NCI-H1930 (cell line): ENCODE results near the gene KSR1.
"Not testable (repeated sequence)": the region's sequence is repeated elsewhere in the genome, so short reads cannot be mapped to it uniquely, and the experiment has no call there.

ENCODE experiments used
- DNase-seq, 2 experiments: peaks; one replicate each; lab custom pipeline; 2025; lab: John Stamatoyannopoulos, UW

KSR1 gene

DNA sequence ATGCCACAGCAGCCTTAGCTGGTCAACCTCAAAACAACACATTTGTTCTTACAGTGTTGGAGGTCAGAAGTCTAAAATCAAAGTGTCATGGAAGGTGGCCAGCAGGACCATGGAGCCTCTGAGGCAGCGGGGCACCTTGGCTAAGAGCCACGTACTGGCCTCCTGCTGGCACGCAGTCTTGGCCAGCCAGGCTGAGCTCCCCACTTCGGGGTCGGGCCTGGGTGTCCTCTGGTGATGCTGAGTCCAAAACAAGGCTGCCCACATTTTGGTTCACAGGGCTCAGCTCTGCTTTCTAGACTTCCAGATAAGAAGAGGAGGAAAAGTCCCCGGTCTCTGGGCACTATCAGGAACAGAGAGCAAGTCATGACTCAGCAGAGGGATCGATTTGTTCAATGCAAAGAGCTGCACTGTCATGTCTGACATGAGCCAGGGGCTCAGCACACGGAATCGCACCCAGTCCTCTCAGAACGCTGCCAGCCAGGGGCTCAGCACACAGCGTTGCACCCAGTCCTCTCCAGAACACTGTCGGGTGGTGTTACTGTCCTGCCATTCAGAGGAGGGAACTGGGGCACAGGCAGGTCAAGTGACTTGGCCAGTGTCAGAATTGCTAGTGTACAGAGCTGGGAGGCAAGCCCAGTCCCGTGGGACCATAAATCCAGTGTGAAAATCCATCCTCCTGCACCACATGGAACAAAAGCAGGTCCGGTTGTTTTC, 177.2 kb downstream of the KSR1 start:
- no peak for DNase-seq

DNA sequence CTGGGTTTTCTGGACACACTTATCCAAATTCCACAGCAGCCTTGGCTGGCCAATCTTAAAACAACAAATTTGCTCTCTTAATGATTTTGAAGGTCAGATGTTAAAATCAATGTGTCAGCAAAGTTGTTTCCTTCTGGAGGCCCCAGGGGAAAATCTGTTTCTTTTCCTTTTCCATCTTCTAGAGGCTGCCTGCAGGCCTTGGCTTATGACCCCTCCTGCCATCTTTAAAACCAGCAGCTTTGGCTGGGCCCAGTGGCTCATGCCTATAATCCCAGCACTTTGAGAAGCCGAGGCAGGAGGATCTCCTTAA, 177.7 kb downstream of the KSR1 start:
- DNase-seq: no peak

DNA sequence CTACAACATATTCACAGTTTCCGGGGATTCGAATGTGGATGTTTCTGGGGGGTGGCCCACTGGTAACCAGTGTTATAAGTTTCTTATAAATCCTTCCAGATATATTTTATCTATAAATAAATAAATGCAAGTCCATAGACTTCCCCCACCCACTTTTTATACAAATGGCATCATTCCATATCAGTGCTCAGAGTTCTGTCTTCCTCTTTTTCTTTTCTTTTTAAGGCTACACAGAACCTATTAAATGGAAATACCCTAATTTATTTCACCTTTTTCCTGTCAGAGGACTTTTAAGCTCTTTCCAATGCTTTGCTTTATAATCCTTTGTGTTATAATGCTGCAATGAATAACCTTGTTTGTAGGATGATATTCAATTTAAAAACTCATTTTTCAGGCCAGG, 178.5 kb downstream of the KSR1 start:
- DNase-seq: no peak

DNA sequence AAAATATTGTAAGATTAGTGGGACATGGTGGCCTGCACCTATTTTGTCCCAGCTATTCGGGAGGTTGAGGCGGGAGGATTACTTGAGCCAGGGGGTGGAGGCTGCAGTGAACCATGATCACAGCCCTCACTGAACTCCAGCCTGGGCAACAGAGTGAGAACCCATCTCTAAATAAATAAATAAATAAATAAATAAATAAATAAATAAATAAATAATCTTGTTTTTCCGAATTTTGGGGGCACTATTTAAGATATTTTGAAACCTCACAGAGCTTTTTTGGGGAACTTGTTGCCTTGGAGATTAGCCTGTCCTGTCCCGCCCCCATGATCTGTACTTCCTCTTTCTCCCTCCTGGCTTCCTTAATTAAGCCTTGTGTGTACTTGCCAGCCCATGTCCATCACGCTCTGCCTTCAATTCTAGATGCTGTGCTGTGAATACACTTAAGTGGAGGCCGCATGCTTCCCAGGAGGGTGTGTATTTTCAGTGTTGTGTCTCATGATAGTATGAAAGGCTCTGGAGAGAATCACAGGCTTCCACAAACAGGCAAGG, 179.1 kb downstream of the KSR1 start:
- no peak for DNase-seq

DNA sequence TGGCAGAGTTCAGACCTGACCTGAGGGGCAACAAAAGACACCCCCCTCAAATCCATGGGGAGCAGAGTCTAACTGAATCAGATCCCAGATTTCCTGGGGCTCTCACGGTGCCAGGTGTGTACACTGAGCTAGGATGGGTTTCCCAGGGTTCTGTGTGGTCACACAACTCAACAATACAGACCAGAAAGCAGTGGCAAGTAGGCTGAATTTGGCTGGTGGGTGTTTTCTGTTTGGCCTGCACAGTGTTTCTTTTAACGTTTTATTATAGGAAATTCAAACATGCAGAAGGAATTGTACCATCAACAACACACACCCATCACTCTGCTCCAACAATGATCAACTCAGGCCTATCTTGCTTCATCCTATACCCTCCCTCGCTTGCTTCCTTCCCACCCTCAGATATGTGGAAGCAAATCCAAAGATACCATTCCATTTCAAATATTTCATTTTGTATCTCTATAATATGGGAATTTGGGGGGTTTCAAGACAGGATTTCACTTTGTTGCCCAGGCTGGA, 179.8 kb downstream of the KSR1 start:
- DNase-seq: not testable (repeated sequence)

DNA sequence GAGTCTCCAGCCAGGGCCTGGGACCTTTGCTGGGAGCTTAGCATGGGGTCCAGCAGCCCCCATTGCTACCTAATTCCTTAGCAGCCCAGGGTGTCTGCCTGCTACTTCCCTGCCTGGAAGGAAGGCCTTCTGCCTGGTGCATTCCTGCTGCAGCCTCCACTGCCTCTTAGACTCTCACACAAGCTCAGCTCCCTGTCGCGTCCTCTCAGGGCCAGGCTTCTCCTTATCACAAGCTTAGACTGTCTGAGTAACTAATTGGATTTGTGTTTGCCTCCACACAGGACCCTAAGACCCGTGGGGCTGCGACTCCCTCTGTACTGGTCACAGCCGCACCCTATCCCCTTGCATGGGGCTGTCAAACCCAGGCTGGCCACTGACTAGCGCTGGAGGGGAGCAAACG, 181.6 kb downstream of the KSR1 start:
- not testable (repeated sequence) for DNase-seq

DNA sequence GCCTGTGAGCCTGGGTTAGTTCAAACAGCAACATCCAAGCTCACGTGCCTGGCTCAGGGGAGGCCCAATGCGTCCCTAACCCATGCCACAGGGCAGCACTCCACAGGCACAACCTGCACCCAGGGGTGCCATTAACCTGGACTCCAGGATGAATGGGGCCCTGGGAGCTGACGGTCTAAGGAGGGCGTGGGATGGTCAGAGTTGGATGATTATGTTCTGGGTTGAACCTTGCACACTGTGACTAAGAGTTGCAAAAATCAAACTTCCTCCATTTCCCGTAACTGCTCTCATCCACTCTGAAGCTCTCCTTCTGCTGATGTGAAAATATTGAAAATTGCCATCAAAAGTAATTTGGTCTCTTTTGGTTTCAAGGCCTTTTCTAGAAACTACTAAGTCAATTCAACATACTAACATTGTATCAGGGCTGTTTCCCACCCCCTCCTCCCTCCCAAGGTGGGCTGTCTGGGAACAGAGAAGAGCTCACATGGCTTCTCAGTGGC, 182.2 kb downstream of the KSR1 start:
- DNase-seq: not testable (repeated sequence)

DNA sequence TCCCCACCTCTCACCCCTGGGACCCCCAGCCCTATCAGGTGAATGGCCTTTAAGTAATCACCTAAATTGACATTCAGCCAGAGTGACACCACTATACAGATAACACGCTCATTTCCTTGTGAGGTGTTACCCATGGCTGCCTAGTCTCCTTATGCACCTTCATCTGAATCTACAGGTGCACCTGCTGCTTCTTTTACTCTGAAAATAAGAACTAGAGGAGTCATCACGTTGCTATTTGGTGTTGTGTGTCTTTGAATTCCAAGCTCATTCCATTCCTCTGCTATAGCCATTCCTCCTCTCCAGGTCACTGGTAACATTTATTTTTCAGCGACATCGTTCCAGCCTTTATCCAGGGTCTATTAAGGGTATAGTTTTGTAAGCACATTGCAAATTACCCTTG, 184.5 kb downstream of the KSR1 start:
- no peak for DNase-seq

DNA sequence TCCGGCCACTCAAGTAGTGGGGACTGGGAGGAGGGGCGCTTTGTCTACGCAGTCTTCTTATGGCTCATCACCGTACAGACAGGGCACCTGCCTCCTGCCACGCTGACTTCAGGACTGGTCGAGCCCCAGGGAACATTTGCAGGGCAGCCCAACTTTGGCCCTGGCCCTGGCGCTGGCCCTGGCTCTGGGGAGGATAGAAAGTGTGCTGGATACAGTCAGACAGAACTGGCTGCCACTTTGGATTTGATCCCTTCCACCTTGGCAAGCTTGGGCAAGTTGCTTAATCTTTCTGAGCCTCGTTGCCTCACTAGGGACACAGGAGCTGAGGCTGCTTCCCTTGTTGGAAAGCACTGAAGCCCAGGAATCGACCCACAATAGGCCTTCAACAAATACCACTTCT, 188.3 kb downstream of the KSR1 start:
- no peak for DNase-seq

DNA sequence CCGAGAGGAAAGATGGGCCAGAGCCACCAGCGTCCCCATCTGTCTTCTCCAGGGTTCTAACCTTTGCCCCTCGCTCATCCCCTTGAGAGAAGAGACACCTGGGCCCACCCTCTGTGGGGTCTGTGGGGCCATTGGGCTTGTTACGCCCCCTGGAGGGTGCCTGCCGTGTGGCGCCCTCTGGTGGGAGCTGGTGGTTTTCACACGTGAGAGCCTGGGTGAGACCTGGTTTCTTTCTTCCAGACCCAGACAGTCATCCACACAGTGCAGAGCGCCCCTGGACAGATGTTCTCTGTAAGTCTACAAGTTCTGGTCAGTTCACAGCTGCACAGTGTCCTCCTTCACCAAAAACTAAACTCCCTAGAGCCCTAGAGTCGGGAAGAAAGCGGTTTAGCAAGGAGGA, 189.4 kb downstream of the KSR1 start:
- DNase-seq: not testable (repeated sequence)

DNA sequence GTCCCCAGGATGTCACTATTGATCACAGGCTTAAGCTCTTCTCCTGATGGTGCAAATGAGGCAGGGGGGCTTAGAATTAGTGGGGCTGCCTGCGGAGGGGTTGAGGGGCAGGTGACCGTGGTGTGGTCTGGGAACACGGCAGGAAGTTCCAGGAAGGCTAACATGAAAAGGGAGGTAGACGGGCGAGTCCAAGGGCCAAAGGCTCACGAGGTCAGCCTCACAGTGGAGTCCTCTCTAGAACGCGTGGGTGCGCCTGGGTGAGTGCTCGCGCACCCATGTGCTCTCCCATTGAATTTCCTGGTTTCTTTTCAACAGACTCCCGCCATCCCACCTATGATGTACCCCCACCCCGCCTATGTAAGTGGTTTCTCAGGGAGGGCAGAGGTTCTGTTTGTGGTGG, 190.0 kb downstream of the KSR1 start:
- no peak for DNase-seq

DNA sequence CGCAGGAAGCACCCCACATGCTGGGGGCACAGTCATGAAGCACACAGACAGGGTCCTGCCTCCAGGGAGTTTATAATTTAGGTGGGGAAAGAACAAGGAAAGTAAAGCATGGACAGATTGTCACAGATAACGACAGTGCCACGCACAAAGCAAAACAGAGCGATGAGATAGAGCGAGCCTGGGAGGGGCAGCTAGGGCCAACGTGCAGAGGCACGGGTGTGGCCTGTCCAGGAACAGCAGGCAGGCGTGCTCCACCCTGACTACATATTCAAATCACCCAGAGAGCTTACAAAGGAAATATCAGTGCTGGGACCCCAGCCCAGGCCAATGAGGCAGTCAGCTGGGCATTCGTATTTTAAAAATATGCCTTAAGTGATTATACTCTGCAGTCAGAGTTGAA, 191.5 kb downstream of the KSR1 start:
- DNase-seq: no peak

DNA sequence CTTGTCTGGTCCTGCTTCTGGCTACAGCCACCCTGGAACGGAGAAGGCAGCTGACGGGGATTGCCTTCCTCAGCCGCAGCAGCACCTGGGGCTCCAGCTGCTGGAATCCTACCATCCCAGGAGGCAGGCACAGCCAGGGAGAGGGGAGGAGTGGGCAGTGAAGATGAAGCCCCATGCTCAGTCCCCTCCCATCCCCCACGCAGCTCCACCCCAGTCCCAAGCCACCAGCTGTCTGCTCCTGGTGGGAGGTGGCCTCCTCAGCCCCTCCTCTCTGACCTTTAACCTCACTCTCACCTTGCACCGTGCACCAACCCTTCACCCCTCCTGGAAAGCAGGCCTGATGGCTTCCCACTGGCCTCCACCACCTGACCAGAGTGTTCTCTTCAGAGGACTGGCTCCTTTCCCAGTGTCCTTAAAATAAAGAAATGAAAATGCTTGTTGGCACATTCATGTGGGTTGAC, 192.9 kb downstream of the KSR1 start:
- not testable (repeated sequence) for DNase-seq

DNA sequence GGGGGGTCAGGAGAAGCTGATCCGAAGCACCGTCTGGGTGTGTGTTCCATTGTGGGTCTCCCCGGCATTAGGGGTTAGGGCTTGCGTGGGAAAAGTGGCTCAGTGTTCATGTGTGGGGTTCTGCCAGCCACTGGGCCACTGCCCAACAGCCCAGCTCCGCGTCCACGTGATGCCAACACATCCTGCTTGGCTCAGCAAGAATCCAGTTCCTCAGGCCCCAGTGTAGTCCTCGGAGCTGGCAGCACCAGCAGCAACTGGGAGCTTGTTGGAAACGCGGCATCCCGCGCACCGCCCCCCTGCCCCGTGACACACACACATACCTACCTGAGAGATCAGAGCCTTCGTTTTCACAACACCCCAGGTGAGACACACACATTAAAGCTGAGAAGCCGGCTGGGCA, 193.7 kb downstream of the KSR1 start:
- no peak for DNase-seq

DNA sequence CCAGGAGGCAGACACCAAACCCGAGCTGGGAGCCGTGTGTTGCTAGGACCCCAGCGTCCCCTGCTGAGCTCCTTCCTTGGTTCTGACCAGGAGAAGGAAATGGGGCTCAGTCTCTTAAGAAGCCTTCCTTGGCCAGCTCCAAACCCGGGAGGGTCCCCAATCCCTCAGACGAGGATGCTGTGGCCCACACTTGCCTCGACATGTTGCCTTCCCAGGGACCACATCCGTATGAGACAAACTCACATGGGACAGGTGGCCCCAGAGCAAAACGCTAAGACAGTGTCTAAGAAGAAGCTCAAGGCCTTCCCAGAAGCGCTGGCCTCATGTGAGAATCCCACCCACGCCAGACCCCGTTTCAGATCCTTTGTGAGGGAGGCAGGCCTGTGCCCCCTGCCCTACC, 194.6 kb downstream of the KSR1 start:
- no peak for DNase-seq

DNA sequence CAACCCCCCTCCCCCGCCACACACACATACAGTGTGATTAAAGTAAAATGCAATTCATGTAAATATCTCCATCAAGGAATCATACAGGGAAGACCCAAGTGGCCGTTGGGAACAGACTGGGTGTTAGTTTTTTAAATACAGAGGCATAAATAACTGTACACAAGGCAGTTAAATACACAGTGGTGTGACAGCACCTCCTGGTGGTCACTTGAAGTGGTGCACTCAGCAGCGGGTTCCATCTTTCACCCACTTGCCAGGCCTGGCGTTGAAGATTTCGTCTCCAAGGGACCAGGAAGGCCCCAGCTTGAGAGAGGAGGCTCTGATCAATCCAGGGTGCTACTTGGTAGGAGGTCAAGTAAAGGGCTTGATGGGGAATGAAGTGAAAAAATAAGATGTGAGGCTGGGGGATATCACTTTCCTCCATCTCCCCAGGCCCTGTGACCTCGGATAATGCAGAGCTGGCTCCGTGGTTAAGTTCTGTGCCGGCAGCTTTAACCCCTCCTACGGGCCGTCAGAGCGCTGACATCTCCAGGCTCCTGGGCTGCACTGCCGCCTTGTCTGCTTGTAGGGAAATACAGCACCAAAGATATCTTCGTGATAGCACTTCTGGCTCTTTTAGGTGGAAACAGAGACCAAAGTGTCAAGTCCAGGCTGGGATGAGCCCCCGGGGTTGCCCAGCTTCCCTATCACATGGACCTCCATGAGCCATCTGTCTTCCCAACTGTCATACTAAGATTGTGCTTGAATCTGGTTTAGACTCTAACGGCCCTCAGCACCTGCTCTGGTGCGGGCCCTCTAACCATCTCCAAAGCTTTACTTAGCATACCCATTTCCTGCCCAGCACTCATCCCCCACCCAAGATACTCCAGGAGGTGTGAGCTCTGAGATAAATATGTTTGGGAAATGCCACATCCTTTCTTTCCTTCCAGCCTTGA, 195.4 kb downstream of the KSR1 start:
- DNase-seq: no peak

DNA sequence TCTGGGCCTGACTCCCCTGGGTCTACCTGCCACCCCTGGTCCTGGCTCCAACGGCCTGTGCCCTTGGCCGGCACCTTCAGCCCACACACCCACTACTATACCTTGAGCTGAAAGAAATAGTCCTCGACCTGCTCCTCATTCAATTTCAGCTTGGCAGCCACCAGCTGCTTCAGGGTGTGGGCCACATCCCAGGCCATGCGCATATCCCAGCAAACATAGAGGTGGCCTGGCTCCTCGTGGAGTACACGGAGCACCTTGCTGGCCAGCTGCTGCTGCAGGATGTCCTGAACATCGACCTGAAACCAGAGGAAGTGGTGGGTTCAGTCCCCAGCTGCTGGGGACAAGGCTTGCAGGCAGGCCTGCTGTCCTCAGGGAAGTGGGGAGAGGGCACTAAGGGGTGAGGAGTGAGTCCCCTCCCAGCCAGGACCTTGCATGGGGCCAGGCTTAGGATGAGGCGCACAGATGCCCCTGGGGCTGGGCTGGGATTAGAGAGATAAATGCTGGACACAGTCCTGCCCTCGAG, 197.3 kb downstream of the KSR1 start:
- DNase-seq: not testable (repeated sequence)

DNA sequence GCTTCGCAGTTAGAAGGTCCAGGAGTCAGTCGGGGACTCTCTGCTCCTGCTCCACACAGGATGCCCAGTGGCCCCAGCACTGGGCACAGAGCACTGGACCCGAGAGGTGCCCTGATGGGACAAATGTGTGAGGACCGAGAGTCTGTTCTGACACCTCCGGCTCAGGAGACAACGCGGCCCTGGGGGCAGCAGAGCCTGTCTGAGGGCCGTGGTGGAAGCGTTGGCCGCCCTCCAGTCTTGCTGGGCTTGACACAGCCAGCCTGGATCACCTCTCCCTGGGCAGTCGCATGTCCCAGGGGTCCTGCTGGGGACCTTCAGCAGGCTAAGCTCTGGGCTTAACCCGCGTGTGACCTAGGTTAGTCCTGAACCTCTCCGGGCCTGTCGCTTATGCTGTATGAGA, 197.9 kb downstream of the KSR1 start:
- no peak for DNase-seq

DNA sequence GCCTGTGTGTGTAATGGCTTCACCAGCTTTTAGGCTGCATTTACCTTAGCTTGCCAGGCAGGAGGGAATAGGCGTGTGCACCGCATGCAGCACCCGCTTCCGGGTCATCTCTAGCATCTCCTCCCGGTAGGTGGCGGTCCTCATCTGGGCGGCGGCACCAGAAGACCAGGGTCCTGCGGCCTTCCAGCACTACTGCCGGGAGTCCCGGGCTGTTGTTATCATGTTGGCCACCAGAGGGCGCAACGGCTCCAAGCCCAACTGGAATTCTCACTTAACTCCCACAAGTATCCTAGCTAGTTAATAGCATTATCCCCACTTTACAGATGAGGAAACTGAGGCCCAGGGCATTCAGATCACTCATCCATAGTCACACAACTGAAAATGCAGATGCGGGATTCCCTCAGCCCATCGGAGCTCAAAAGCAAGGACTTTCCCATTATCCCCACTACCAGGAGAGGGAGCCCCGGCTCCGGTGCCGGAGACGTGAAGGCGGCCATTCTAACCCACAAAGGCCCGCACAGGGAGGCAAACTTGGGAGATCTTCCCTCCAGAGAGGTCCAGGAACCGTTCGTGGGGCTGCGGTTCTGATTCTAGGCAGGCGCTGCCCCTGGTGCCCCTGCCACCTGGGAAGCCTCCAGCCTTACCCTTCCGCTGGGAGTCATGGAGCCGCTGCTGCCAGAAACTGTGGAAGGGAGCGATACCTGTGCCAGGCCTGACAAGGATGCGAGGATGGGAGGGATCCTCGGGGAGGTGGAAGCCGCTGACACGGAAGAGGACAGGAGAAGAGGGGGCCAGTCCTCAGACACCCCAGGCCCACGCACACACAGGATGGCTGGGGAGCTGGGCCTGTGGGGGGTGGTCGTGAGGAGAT, 198.6 kb downstream of the KSR1 start:
- DNase-seq: peak; percentile 55 to 80

DNA sequence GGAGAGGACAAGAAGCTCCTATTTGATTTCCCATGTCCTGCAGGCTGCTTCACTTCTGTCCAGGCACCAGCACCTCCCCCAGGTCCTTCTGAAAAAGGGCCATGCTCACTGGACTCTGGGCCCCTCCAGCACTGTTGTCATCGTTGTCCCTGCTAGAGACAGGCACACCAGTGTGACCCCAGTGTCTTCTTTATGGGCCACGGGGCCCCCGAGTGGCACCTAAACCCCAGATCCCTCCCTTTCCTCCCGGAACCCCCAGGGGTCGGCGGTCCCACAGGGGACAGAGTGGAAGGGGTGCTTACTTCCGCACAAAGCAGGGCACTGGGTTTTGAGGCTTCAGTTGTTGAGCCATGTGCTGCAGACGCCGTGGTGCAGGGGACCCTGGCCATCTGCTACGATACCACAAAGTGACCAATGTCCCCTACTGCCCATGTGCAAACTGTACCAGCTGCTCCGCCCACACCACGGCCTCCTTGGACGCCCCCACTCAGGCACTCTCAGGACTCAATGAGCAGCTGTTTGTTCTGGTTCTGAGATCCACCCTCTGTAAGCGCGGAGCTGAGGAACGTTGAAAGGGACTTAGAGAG, 199.4 kb downstream of the KSR1 start:
- DNase-seq: not testable (repeated sequence)

DNA sequence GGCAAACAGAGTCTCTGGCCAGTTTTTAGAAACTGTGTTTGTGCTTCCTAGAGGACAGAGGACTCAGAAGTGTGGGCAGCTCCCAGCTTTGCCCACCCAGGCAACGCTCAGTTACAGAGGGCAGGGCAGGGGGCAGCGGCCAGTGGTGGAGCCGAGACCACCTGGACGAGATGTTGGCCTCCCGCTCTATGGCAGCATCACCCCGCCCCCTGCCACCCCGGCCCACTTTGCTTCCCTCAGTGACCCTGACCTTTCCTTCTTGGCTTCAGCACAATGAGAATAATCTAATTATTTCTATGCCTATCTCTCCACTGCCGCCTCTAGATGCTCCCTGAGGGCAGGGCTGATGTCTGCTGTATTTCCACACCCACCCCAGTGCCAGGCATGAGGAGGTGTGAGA, 200.4 kb downstream of the KSR1 start:
- not testable (repeated sequence) for DNase-seq
